ENCODE results near the gene PCGF1.

GRCh38 chr2:74462786-74463105 is 44.7 kb downstream of the PCGF1 start:
- TF ChIP-seq POLR2A (IDR thresholded peaks at IDR 0.05): no peak
- no peak for TF ChIP-seq POLR2AphosphoS5 (IDR thresholded peaks at IDR 0.05)

Data from spleen (tissue), 3 donors.